Lower leg skin (tissue), 4 donors: ENCODE measurements around the gene ATP5PB. TPM values are rescaled to one million over a fixed set of nuclear protein-coding genes. Genes with fewer than 3 reads are reported as not detected.
A peak's percentile ranks its signal among the peaks of the same experiment; 100 is the strongest.

Source experiments
- DNase-seq, 2 donors: peaks; one replicate each; pipeline ENCODE4 v3.0.0-alpha.2; 2019; ENCODE audit warnings: low spot score in 2 of 2
- H3K4me3 ChIP-seq: fragments of 200-600 bp; sonication (generic); 2 replicates; pipeline ENCODE4 v1.5.1; 2017; ENCODE audit warnings: mild to moderate bottlenecking, low read depth; ENCODE audit not compliant: poor library complexity, severe bottlenecking
- CTCF ChIP-seq, 3 donors: fragments of 450-650 bp; IDR thresholded peaks; one replicate each; pipeline ENCODE4 v1.5.1; 2016; ENCODE audit warnings: antibody characterized with exemption in 3 of 3, mild to moderate bottlenecking in 3 of 3, moderate library complexity in 2 of 3
- POLR2A ChIP-seq, 2 donors: fragments of 450-650 bp; IDR thresholded peaks; one replicate each; pipeline ENCODE4 v1.6.1; 2016 to 2017; ENCODE audit warnings: antibody characterized with exemption in 2 of 2, mild to moderate bottlenecking in 1 of 2, moderate library complexity in 1 of 2
- WGBS, 2 donors: methylation state at CpG; one replicate each; pipeline ENCODE4 v1.1.5; 2018; 5-methylcytosine and 5-hydroxymethylcytosine counted together
- intact Hi-C: fragments of 100-400 bp; cut with DNase I; formaldehyde crosslinking; loops from one replicate; pipeline ENCODE4 v1.15.0; 2023; ENCODE audit warnings: low total_unique reads
- total RNA-seq, 4 donors: library from RNA; depleted of rRNA; stranded (reverse); fragments of >200 nt; gene quantifications; one replicate each; pipeline ENCODE4 v1.1.0, GENCODE V29; 2016

The ATP5PB gene
- total RNA-seq, 4 donors from 2014 or later: 113 to 219 (median 153) TPM

GRCh38 chr1:111481387-111482221 lies 32.3 kb downstream of the ATP5PB start:
- H3K4me3 ChIP-seq: no peak overlapping the region
- intact Hi-C loops: no loop called here
- DNase-seq: peak; percentile 63 to 94
- 45 to 55% methylated on average over 8 of the region's 8 CpGs for WGBS, 2 donors
- TF ChIP-seq CTCF (IDR thresholded peaks at IDR 0.05) (peak in 1 of 3 donors; percentile 56), POLR2A (IDR thresholded peaks at IDR 0.05) (no peak)

- DNase-seq: no peak
- H3K4me3 ChIP-seq: no peak overlapping the region
- intact Hi-C loops: no loop called here
- 61 to 66% methylated on average over 3 of the region's 3 CpGs for WGBS, 2 donors
- no peak for TF ChIP-seq CTCF (IDR thresholded peaks at IDR 0.05)
- TF ChIP-seq POLR2A (IDR thresholded peaks at IDR 0.05): no peak
These were observed 33.9 kb downstream of the ATP5PB start for GRCh38 chr1:111483166-111483565.

- no peak for TF ChIP-seq CTCF (IDR thresholded peaks at IDR 0.05)
- no peak for TF ChIP-seq POLR2A (IDR thresholded peaks at IDR 0.05)
- no peak overlapping the region for H3K4me3 ChIP-seq
- intact Hi-C loops: no loop called here
- DNase-seq: no peak
- 72 to 90% methylated on average over 2 of the region's 2 CpGs for WGBS, 2 donors
These were observed 34.6 kb downstream of the ATP5PB start for GRCh38 chr1:111483876-111484275.

- TF ChIP-seq POLR2A (IDR thresholded peaks at IDR 0.05) (no peak), CTCF (IDR thresholded peaks at IDR 0.05) (no peak)
- intact Hi-C loops: no loop called here
- no peak overlapping the region for H3K4me3 ChIP-seq
- DNase-seq: no peak
These were observed 35.2 kb downstream of the ATP5PB start for GRCh38 chr1:111484391-111485026.

GRCh38 chr1:111486431-111486830 lies 37.2 kb downstream of the ATP5PB start:
- DNase-seq: no peak
- H3K4me3 ChIP-seq: no peak overlapping the region
- WGBS, 2 donors: 87 to 95% methylated on average over 6 to 7 of the region's 7 CpGs
- intact Hi-C loops: no loop called here
- TF ChIP-seq CTCF (IDR thresholded peaks at IDR 0.05) (no peak), POLR2A (IDR thresholded peaks at IDR 0.05) (no peak)
